OCI-M2 (cell line): ENCODE measurements around the gene CREG1.

ENCODE experiments used
- DNase-seq: peaks from one replicate; lab custom pipeline; 2025; ENCODE audit not compliant: unreplicated experiment; lab: John Stamatoyannopoulos, UW

The CREG1 gene

GRCh38 chr1:167532964-167533824 lies 20.4 kb downstream of the CREG1 start:
- no peak for DNase-seq

GRCh38 chr1:167532375-167532774 lies 21.2 kb downstream of the CREG1 start:
- DNase-seq: no peak

- no peak for DNase-seq
Measured at GRCh38 chr1:167529829-167530474, 23.6 kb downstream of the CREG1 start.

- no peak for DNase-seq
Measured at GRCh38 chr1:167528057-167528728, 25.4 kb downstream of the CREG1 start.

- no peak for DNase-seq
Measured at GRCh38 chr1:167526667-167527383, 26.7 kb downstream of the CREG1 start.

GRCh38 chr1:167524651-167525050 lies 28.9 kb downstream of the CREG1 start:
- no peak for DNase-seq

GRCh38 chr1:167522246-167522645 lies 31.3 kb downstream of the CREG1 start:
- no peak for DNase-seq

GRCh38 chr1:167520711-167521206 lies 32.8 kb downstream of the CREG1 start:
- no peak for DNase-seq

GRCh38 chr1:167518331-167518700 lies 35.2 kb downstream of the CREG1 start, which contains the start of gene CD247:
Gene CD247 (minus strand): TSS chr1:167518529. CDS start chr1:167518465, 64 bp downstream.
- DNase-seq: no peak

GRCh38 chr1:167517535-167518330 lies 35.8 kb downstream of the CREG1 start:
- DNase-seq: no peak

GRCh38 chr1:167516404-167517388 lies 36.9 kb downstream of the CREG1 start:
- no peak for DNase-seq

- no peak for DNase-seq
Measured at GRCh38 chr1:167515893-167516321, 37.7 kb downstream of the CREG1 start.

- DNase-seq: no peak
Measured at GRCh38 chr1:167515461-167515860, 38.1 kb downstream of the CREG1 start.

GRCh38 chr1:167514288-167514687 lies 39.3 kb downstream of the CREG1 start:
- no peak for DNase-seq

- DNase-seq: no peak
Measured at GRCh38 chr1:167512046-167512654, 41.4 kb downstream of the CREG1 start.

GRCh38 chr1:167511374-167511986 lies 42.1 kb downstream of the CREG1 start:
- DNase-seq: no peak

- no peak for DNase-seq
Measured at GRCh38 chr1:167510881-167511280, 42.7 kb downstream of the CREG1 start.

GRCh38 chr1:167510244-167510643 lies 43.3 kb downstream of the CREG1 start:
- DNase-seq: no peak
